D341Med (cell line): ENCODE results near the gene PILRA.
"Not testable (repeated sequence)": the region's sequence is repeated elsewhere in the genome, so short reads cannot be mapped to it uniquely, and the experiment has no call there.

Source experiments
- DNase-seq: peaks from one replicate; pipeline ENCODE4 v3.0.0; 2012; ENCODE audit warnings: low spot score

Gene PILRA

DNA sequence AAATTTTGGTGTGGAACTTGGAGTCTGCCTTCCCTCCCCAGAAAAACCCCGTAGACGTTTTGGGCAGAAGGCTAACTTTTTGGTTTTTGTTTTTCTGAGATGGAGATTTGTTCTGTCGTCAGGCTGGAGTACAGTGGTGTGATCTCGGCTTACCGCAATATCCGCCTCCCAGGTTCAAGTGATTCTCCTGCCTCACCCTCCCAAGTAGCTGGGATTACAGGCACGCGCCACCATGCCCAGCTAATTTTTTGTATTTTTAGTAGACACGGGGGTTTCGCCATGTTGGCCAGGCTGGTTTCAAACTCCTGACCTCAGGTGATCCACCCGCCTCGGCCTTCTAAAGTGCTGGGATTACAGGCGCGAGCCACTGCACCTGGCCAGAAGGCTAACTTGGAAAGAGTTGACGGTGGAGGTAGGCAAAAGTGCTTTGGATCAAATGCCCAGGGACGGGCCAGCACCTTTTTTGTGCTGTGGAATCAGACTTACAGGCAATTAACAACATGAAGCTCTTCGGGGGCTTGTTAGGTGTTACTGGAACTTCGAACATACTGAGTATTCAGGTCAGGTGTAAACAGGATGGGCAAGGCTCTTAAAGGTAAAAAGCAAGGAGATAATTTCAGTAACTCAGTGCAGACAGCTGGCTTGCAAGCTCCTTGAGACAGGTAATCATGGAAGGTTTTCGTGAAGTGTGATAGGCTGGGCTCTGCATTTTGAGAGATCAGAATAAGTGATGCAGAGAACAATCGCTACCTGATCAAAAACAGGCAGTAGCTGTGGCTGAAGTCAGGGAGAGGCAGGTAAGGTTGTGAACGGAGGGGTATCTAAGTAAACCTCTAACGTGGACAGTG lies 61.2 kb downstream of the PILRA start:
- DNase-seq, result no peak

DNA sequence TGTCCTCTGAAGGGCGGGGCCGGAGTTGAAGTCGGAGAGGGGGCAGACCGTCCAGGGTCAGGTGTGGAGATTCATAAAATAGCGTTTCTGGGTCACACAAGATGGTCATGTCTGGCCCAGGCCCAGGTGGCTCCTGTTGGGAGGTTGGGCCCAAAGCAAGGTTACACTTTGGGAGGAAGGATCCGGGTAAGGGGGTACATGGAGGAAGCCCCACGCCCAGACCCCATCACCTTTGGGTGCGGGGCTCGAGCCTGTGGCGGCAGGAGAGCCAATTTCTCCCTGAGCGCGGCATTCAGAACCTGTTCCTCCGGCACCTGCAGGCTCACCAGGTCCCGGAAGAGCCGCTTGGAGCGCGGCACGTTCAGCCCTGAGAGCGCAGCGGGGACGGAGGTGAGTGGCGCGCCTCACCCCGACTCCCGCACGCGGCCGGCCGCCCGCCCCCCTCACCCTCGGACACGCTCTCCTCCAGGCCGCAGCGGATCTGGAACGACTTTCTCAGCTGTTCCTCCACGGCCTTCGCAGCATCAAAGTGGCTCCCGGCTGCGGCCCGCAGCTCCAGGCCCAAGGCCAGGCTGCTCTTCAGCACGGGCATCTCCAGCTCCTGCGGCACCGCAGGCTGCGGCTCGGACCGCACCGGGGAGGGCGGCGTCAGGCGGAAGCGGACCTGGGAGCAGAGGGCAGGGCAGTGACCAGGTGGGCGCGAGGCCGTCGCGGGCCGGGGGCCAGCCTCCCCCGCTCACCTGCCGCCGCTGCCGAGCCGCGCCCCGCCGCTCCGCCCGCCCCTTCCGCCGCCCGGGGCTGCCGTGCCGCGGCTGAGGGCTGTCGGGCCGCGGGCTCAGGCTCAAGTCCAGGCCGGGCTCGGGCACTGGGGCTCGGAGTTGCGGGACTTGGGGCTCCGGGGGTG lies 62.4 kb downstream of the PILRA start:
- peak; percentile 69 for DNase-seq

- no peak for DNase-seq
These were observed 64.1 kb downstream of the PILRA start for GRCh38 chr7:100437150-100438100.

DNA sequence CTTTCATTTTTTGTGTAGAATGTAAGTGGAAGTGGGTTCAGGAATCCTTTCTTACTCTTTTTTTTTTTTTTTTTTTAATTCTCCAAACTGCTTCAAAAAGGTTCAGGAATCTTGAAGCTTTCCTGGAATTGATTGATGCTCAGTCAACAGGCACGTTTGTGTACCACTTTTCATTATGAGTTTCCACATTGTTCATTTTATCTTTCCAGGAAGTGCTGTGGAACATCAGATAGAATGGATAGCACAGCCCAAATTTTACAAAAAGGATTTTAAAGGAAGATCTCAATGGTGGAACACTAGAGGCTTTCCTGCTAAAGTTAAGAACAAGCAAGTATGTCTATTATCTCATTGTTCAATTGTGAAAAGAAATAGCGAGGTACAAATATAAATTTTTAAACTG lies 64.9 kb downstream of the PILRA start:
- no peak for DNase-seq

GRCh38 chr7:100438731-100439130 lies 65.4 kb downstream of the PILRA start:
- DNase-seq, result not testable (repeated sequence)

- DNase-seq, result not testable (repeated sequence)
These were observed 66.0 kb downstream of the PILRA start for GRCh38 chr7:100439244-100439643.

DNA sequence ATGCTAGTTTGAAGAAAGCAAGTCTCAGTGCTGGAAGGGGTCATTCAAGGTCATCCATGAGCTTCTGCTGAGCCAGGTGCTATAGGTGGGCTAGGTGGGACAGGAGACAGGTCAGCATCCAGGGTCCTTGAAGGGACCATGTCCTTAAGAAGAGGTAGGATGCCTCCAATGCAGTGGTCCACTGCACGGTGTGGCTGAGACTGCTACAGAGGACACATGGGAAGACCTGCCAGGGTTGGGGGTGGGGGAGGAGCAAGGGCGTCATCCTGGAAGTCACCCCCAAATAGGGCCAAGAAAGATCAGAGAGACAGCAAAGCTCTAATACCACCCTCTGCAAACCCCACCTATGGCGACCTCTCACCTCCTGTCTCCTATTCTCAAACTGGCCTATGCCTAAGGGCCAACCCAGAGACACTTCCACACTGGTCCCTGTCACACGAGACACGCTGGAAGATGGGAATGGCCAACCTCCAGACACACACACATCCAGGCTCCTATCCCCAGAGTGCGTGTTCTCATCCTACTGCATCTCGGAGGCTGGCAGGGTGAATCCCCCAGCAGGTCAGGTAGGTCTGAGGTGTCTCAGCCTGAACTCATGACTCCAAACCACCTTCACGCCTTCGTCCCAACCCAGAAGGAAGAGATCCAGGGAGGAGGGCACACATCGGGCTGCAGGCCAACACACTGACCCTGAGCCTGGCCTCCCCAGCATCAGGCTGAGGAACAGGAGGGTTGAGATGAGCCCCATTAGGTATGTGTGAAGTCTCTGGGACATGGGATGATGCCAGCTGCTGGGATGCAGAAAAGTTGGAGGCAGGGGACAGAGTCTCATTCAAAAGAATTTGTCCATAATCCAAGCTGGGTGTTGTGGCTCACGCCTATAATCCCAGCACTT lies 68.6 kb downstream of the PILRA start:
- DNase-seq, result no peak

DNA sequence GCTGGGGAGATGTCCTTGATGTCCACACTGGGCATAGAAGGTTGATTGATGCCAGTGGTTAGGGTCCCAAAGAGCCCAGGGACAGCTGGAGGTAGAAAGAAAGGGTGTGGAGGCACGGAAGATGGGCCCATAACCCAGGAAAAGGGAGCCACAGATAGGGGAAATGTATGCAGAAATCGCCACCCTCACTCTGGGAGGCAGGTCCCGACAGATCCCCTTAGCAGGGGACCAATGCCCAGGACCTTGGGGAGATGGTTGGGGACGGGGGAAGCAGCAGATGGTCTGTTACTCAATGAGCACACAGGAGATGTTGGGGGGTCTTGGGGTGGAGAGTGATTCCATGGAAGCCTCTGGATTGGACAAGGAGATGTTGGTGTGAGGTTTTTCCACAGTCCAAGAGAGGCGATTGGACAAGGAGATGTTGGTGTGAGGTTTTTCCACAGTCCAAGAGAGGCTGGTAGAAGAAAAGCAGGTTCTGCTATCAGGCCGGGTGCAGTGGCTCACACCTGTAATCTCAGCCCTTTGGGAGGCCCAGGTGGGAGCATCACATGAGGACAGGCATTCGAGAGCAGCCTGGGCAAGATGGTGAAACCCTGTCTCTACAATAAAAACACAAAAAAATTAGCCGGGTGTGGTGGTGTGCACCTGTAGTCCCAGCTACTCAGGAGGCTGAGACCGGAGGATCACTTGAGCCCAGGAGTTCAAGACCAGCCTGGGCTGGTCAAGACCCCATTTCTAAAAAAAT lies 70.0 kb downstream of the PILRA start:
- no peak for DNase-seq

DNA sequence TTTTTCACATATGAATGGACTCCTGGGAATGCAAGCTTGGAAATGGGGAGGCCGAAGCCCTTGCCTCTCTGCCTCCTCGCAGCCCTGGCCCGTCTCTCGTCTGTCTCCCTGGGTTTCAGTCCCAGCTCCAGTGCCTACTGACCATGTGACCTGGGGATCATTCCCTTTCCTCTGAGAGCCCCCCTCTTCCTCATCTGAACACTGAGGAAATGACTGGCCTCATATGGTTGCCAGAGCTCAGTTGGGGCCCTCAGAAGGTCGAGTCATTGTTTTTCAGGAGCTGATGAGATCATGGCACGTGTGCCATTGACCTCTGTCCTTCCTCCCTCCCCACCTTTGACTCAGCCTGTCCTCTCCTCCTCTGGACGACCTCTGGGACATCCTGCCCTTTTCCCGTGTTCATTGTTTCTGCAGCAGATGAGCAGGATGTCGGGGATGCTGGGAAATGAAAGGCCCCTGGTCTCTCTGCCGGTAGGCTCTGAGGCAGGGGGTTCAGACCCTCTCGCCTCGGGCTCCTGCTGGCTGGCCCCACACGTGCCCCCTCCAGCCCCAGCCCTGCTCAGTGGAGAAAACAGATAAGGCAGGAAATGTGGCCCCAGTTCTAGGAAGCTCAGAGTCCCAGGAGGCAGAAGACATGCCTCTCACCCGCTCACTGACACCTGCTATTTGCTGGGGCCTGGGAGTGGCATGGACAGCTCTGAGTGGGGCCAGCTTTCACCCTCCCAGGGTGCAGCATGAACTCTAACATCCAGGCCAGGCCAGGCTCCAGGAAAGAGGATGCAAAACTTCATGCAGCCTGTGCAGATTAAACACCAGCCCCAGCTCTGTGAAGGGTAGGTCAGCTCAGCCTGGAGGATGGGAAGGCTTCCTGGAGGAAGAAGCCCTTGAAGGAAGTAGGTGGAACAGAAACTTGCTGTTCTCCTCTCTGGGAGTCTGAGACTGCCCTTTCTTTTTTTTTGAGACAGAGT lies 71.3 kb downstream of the PILRA start:
- no peak for DNase-seq

GRCh38 chr7:100446040-100446439 lies 72.8 kb downstream of the PILRA start:
- DNase-seq, result no peak

GRCh38 chr7:100447363-100447762 lies 74.1 kb downstream of the PILRA start:
- not testable (repeated sequence) for DNase-seq

DNA sequence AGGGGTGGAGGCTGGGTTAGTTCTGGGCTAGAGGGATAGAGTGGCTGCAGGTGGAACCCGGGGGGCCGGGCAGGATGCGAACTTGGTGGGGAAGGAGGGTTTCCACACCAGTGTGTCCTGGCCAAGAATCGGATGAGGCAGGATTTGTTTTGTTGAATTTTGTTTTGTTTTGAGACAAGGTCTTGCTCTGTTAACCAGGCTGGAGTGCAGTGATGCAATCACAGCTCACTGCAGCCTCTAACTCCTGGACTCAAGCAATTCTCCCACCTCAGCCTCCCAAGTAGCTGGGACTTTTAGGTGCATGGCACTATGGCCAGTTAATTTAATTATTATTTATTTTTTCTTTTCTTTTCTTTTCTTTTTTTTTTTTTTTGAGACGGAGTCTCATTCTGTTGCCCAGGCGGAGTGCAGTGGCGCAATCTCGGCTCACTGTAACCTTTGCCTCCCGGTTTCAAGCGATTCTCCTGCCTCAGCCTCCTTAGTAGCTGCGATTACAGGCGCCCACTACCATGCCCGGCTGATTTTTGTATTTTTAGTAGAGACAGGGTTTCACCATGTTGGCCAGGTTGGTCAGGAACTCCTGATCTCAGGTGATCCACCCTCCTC lies 76.0 kb downstream of the PILRA start:
- DNase-seq, result no peak
